Measurements from ENCODE around the gene DEAF1. TPM values are rescaled to one million over a fixed set of nuclear protein-coding genes. Genes with fewer than 3 reads are reported as not detected.
A peak's percentile ranks its signal among the peaks of the same experiment; 100 is the strongest.
"Not testable (repeated sequence)": the region's sequence is repeated elsewhere in the genome, so short reads cannot be mapped to it uniquely, and the experiment has no call there.

The DEAF1 gene
- polyA plus RNA-seq, 2 donors, result 20.3 to 42.4 TPM

- Histone ChIP-seq H3K9me3 (ENCODE audit: control insufficient read depth in 2 of 2, insufficient read depth in 1 of 2, low read depth in 1 of 2, low read length in 1 of 2) (no peaks in the 10 kb centered on the region), H3K36me3 (ENCODE audit: control insufficient read depth in 2 of 2, insufficient read depth in 2 of 2, low read length in 1 of 2) (peaks cover 0 to 15% of the 10 kb centered on the region in 2 donors), H3K4me1 (ENCODE audit: control insufficient read depth in 2 of 2, insufficient read depth in 2 of 2, low read length in 1 of 2) (peaks cover 2 to 19% of the 10 kb centered on the region in 2 donors), H3K4me3 (ENCODE audit: low read depth in 1 of 2, low read length in 2 of 2) (peak overlapping the region; percentile 76 to 95), H3K27me3 (ENCODE audit: control insufficient read depth in 1 of 2, insufficient read depth in 2 of 2, low read length in 2 of 2) (no peaks in the 10 kb centered on the region), H3K27ac (ENCODE audit: low read depth in 2 of 2, low read length in 1 of 2) (peak overlapping the region; percentile 100)
- WGBS, 2 donors, result 0% methylated on average over 22 to 25 of the region's 25 CpGs
These were observed 191 bp upstream of the DEAF1 start for GRCh38 chr11:695288-695537.

DNA sequence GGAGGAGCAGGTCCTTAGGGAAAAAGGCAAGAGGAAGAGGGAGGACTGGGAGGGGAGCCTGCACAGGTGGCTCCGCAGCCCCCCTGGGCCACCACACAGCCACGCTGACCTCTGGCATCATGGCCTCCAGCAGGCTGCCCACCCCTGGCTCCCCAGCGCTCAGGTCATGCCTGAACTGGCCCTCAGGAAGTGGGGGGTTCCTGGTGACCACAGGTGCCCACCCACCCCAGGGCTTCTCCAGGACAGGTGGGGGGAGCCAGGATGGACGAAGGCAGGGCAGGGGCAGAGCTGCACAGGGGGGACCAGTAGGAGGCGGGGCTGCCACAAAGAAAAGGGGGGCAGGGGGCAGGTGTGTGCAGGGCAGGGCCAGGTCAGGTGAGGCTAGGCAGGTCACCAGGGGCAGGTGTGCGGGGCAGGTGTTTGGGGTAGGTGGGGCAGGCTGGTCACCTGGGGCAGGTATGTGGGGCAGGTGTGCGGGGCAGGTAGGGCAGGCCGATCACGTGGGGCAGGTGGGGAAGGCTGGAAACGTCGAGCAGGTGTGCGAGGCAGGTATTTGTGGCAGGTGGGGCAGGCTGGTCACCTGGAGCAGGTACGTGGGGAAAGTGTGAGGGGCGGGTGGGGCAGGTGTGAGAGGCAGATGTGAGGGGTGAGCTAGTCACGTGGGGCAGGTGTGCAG is 997 bp downstream of the DEAF1 start:
- H3K9me3 ChIP-seq (ENCODE audit: control insufficient read depth in 2 of 2, insufficient read depth in 1 of 2, low read depth in 1 of 2, low read length in 1 of 2), result no peaks in the 10 kb centered on the region
- peak overlapping the region; percentile 38 to 95 for H3K4me3 ChIP-seq (ENCODE audit: low read depth in 1 of 2, low read length in 2 of 2)
- 56 to 60% methylated on average over 14 to 15 of the region's 15 CpGs for WGBS, 2 donors
- H3K4me1 ChIP-seq (ENCODE audit: control insufficient read depth in 2 of 2, insufficient read depth in 2 of 2, low read length in 1 of 2), result peaks cover 2 to 18% of the 10 kb centered on the region in 2 donors
- peak overlapping the region; percentile 91 to 100 for H3K27ac ChIP-seq (ENCODE audit: low read depth in 2 of 2, low read length in 1 of 2)
- peaks cover 0 to 13% of the 10 kb centered on the region in 2 donors for H3K36me3 ChIP-seq (ENCODE audit: control insufficient read depth in 2 of 2, insufficient read depth in 2 of 2, low read length in 1 of 2)
- no peaks in the 10 kb centered on the region for H3K27me3 ChIP-seq (ENCODE audit: control insufficient read depth in 1 of 2, insufficient read depth in 2 of 2, low read length in 2 of 2)

DNA sequence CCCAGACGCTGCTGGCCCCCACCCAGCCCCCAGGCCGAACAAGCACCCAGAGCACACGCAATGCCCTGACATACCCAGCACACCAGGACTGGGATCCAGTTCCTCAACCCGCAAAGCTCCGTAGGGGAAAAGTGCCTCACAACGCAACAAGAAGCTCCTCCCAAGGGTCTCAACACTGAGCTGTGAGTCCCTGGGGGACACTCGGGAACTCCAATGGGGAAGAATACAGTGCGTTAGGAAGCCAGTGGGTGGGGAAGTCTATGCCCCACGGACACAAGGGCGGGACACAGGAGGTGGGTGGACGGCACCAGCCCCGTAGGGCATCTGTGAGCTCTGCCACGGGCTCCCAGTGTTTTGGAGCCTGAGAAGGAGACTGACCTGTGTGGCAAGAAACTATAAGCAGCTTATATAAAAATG is 1.6 kb downstream of the DEAF1 start:
- 25 to 39% methylated on average over 13 of the region's 13 CpGs for WGBS, 2 donors
- Histone ChIP-seq H3K36me3 (ENCODE audit: control insufficient read depth in 2 of 2, insufficient read depth in 2 of 2, low read length in 1 of 2) (peaks cover 0 to 13% of the 10 kb centered on the region in 2 donors), H3K9me3 (ENCODE audit: control insufficient read depth in 2 of 2, insufficient read depth in 1 of 2, low read depth in 1 of 2, low read length in 1 of 2) (no peaks in the 10 kb centered on the region), H3K4me1 (ENCODE audit: control insufficient read depth in 2 of 2, insufficient read depth in 2 of 2, low read length in 1 of 2) (peaks cover 2 to 15% of the 10 kb centered on the region in 2 donors), H3K27me3 (ENCODE audit: control insufficient read depth in 1 of 2, insufficient read depth in 2 of 2, low read length in 2 of 2) (no peaks in the 10 kb centered on the region), H3K4me3 (ENCODE audit: low read depth in 1 of 2, low read length in 2 of 2) (peak overlapping the region; percentile 38 to 95), H3K27ac (ENCODE audit: low read depth in 2 of 2, low read length in 1 of 2) (peak overlapping the region; percentile 91 to 100)

GRCh38 chr11:692824-693414 is 2.1 kb downstream of the DEAF1 start:
- H3K4me3 ChIP-seq (ENCODE audit: low read depth in 1 of 2, low read length in 2 of 2), result peak overlapping the region; percentile 38 to 95
- H3K27ac ChIP-seq (ENCODE audit: low read depth in 2 of 2, low read length in 1 of 2), result peak overlapping the region; percentile 91 to 100
- peaks cover 0 to 16% of the 10 kb centered on the region in 2 donors for H3K36me3 ChIP-seq (ENCODE audit: control insufficient read depth in 2 of 2, insufficient read depth in 2 of 2, low read length in 1 of 2)
- H3K4me1 ChIP-seq (ENCODE audit: control insufficient read depth in 2 of 2, insufficient read depth in 2 of 2, low read length in 1 of 2), result peaks cover 2 to 14% of the 10 kb centered on the region in 2 donors
- 49 to 69% methylated on average over 23 of the region's 23 CpGs for WGBS, 2 donors
- no peaks in the 10 kb centered on the region for H3K27me3 ChIP-seq (ENCODE audit: control insufficient read depth in 1 of 2, insufficient read depth in 2 of 2, low read length in 2 of 2)
- H3K9me3 ChIP-seq (ENCODE audit: control insufficient read depth in 2 of 2, insufficient read depth in 1 of 2, low read depth in 1 of 2, low read length in 1 of 2), result no peaks in the 10 kb centered on the region

- H3K4me1 ChIP-seq (ENCODE audit: control insufficient read depth in 2 of 2, insufficient read depth in 2 of 2, low read length in 1 of 2), result peaks cover 0 to 14% of the 10 kb centered on the region in 2 donors
- WGBS, 2 donors, result 88 to 91% methylated on average over 18 of the region's 18 CpGs
These were observed 3.1 kb downstream of the DEAF1 start for GRCh38 chr11:691710-692590.

GRCh38 chr11:690738-691633 is 4.0 kb downstream of the DEAF1 start:
- Histone ChIP-seq H3K4me3 (ENCODE audit: low read depth in 1 of 2, low read length in 2 of 2) (no peak overlapping the region), H3K9me3 (ENCODE audit: control insufficient read depth in 2 of 2, insufficient read depth in 1 of 2, low read depth in 1 of 2, low read length in 1 of 2) (no peaks in the 10 kb centered on the region), H3K4me1 (ENCODE audit: control insufficient read depth in 2 of 2, insufficient read depth in 2 of 2, low read length in 1 of 2) (peaks cover 0 to 14% of the 10 kb centered on the region in 2 donors), H3K36me3 (ENCODE audit: control insufficient read depth in 2 of 2, insufficient read depth in 2 of 2, low read length in 1 of 2) (peaks cover 6 to 27% of the 10 kb centered on the region in 2 donors), H3K27me3 (ENCODE audit: control insufficient read depth in 1 of 2, insufficient read depth in 2 of 2, low read length in 2 of 2) (no peaks in the 10 kb centered on the region), H3K27ac (ENCODE audit: low read depth in 2 of 2, low read length in 1 of 2) (no peak overlapping the region)
- WGBS, 2 donors, result 78 to 87% methylated on average over 26 to 27 of the region's 27 CpGs

More at GRCh38 chr11:691710-692590, 3.1 kb downstream of the DEAF1 start:
- Histone ChIP-seq H3K9me3 (ENCODE audit: control insufficient read depth in 2 of 2, insufficient read depth in 1 of 2, low read depth in 1 of 2, low read length in 1 of 2) (no peaks in the 10 kb centered on the region), H3K27ac (ENCODE audit: low read depth in 2 of 2, low read length in 1 of 2) (no peak overlapping the region), H3K36me3 (ENCODE audit: control insufficient read depth in 2 of 2, insufficient read depth in 2 of 2, low read length in 1 of 2) (peaks cover 1 to 22% of the 10 kb centered on the region in 2 donors), H3K27me3 (ENCODE audit: control insufficient read depth in 1 of 2, insufficient read depth in 2 of 2, low read length in 2 of 2) (no peaks in the 10 kb centered on the region), H3K4me3 (ENCODE audit: low read depth in 1 of 2, low read length in 2 of 2) (no peak overlapping the region)

- Histone ChIP-seq H3K36me3 (ENCODE audit: control insufficient read depth in 2 of 2, insufficient read depth in 2 of 2, low read length in 1 of 2) (peaks cover 6 to 27% of the 10 kb centered on the region in 2 donors), H3K4me1 (ENCODE audit: control insufficient read depth in 2 of 2, insufficient read depth in 2 of 2, low read length in 1 of 2) (peaks cover 0 to 14% of the 10 kb centered on the region in 2 donors)
- H3K4me3 ChIP-seq (ENCODE audit: low read depth in 1 of 2, low read length in 2 of 2); H3K9me3 ChIP-seq (ENCODE audit: control insufficient read depth in 2 of 2, insufficient read depth in 1 of 2, low read depth in 1 of 2, low read length in 1 of 2); H3K27ac ChIP-seq (ENCODE audit: low read depth in 2 of 2, low read length in 1 of 2); H3K27me3 ChIP-seq (ENCODE audit: control insufficient read depth in 1 of 2, insufficient read depth in 2 of 2, low read length in 2 of 2): not testable (repeated sequence)
- WGBS, 2 donors, result 89 to 90% methylated on average over 3 of the region's 3 CpGs
These were observed 4.8 kb downstream of the DEAF1 start for GRCh38 chr11:690244-690643.

DNA sequence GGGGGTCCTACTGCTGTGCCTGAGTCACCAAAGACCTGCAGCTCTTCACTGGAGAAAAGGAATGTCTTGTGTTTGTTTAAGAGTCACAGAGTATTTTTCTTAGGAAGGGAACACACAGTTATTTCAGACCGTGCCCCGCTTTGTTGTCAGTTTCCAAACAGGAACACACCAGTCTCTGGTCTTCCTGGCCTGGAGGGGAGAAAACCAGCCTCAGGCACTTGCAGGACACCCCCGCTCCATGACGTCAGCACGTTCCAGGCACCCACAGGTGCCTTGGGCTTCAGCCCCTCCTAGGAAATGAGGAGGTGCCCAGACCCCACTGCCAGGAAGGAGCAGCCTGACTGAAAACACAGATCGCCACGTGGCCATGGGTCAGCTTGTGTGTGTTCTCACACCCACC is 5.4 kb downstream of the DEAF1 start:
- H3K4me3 ChIP-seq (ENCODE audit: low read depth in 1 of 2, low read length in 2 of 2), result no peak overlapping the region
- no peaks in the 10 kb centered on the region for H3K27me3 ChIP-seq (ENCODE audit: control insufficient read depth in 1 of 2, insufficient read depth in 2 of 2, low read length in 2 of 2)
- H3K27ac ChIP-seq (ENCODE audit: low read depth in 2 of 2, low read length in 1 of 2), result no peak overlapping the region
- 84 to 87% methylated on average over 7 of the region's 7 CpGs for WGBS, 2 donors
- H3K36me3 ChIP-seq (ENCODE audit: control insufficient read depth in 2 of 2, insufficient read depth in 2 of 2, low read length in 1 of 2), result peaks cover 9 to 29% of the 10 kb centered on the region in 2 donors
- H3K4me1 ChIP-seq (ENCODE audit: control insufficient read depth in 2 of 2, insufficient read depth in 2 of 2, low read length in 1 of 2), result peaks cover 0 to 14% of the 10 kb centered on the region in 2 donors
- H3K9me3 ChIP-seq (ENCODE audit: control insufficient read depth in 2 of 2, insufficient read depth in 1 of 2, low read depth in 1 of 2, low read length in 1 of 2), result no peaks in the 10 kb centered on the region

DNA sequence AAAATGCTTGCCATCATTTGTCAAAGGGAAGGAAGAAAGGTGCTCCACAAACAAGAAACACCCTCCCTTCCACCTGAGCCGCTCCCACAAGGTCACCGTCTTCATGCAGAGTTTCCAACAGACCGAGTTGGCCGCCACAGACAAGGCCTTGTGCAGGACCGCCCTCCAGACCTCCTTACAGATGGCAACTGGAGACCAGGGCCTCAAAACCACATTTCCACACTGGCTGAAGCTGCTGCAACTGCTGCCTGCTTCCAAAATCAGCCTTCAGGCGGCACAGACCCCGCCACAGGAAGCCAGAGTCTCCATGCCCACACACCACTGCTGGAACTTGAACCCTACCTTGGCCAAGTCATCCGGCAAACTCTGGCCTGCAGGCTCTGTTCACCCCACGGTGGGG is 6.3 kb downstream of the DEAF1 start:
- Histone ChIP-seq H3K36me3 (ENCODE audit: control insufficient read depth in 2 of 2, insufficient read depth in 2 of 2, low read length in 1 of 2) (peaks cover 11 to 31% of the 10 kb centered on the region in 2 donors), H3K27me3 (ENCODE audit: control insufficient read depth in 1 of 2, insufficient read depth in 2 of 2, low read length in 2 of 2) (no peaks in the 10 kb centered on the region), H3K4me3 (ENCODE audit: low read depth in 1 of 2, low read length in 2 of 2) (no peak overlapping the region), H3K27ac (ENCODE audit: low read depth in 2 of 2, low read length in 1 of 2) (no peak overlapping the region), H3K9me3 (ENCODE audit: control insufficient read depth in 2 of 2, insufficient read depth in 1 of 2, low read depth in 1 of 2, low read length in 1 of 2) (no peaks in the 10 kb centered on the region), H3K4me1 (ENCODE audit: control insufficient read depth in 2 of 2, insufficient read depth in 2 of 2, low read length in 1 of 2) (peaks cover 0 to 7% of the 10 kb centered on the region in 2 donors)
- 86 to 89% methylated on average over 9 of the region's 9 CpGs for WGBS, 2 donors
